Fibroblast of pulmonary artery (primary cell): ENCODE measurements around the gene CDT1.

Experiments used
- DNase-seq: peaks from one replicate; pipeline ENCODE4 v3.0.0-alpha.2; 2010; ENCODE audit warnings: low read depth
- H3K4me3 ChIP-seq: replicated peaks from 2 replicates; pipeline ENCODE4 v1.5.1; 2011; ENCODE audit warnings: low read depth, mild to moderate bottlenecking, control low read depth, low read length, moderate library complexity
- CTCF ChIP-seq: IDR thresholded peaks from 2 replicates; pipeline ENCODE4 v1.5.1; 2011; ENCODE audit warnings: mild to moderate bottlenecking, control low read depth, low read length, inconsistent platforms; ENCODE audit errors: missing control alignments

The CDT1 gene

GRCh38 chr16:88834670-88835069, 31.1 kb downstream of the CDT1 start:
- TF ChIP-seq CTCF: no peak
- H3K4me3 ChIP-seq: no peak overlapping the region
- DNase-seq: no peak

- DNase-seq: no peak
- H3K4me3 ChIP-seq: no peak overlapping the region
- no peak for TF ChIP-seq CTCF
Measured at GRCh38 chr16:88835383-88835782, 31.8 kb downstream of the CDT1 start.

- no peak for DNase-seq
- no peak overlapping the region for H3K4me3 ChIP-seq
- TF ChIP-seq CTCF: no peak
Measured at GRCh38 chr16:88835818-88836217, 32.2 kb downstream of the CDT1 start.

- no peak for TF ChIP-seq CTCF
- no peak for DNase-seq
- no peak overlapping the region for H3K4me3 ChIP-seq
Measured at GRCh38 chr16:88836791-88837190, 33.2 kb downstream of the CDT1 start.

- TF ChIP-seq CTCF: no peak
- no peak overlapping the region for H3K4me3 ChIP-seq
- DNase-seq: no peak
Measured at GRCh38 chr16:88837806-88838205, 34.2 kb downstream of the CDT1 start.

- no peak overlapping the region for H3K4me3 ChIP-seq
- no peak for TF ChIP-seq CTCF
- DNase-seq: no peak
Measured at GRCh38 chr16:88838566-88838965, 35.0 kb downstream of the CDT1 start.

GRCh38 chr16:88839026-88839529, 35.5 kb downstream of the CDT1 start:
- H3K4me3 ChIP-seq: no peak overlapping the region

More at GRCh38 chr16:88839026-88839529, 35.5 kb downstream of the CDT1 start:
- DNase-seq: no peak
- no peak for TF ChIP-seq CTCF
